Stimulated activated CD4-positive, alpha-beta T cell treated with anti-CD3 and anti-CD28 coated beads, Interleukin-15, amount 100 ng/mL, for 24 hours (primary cell): ENCODE data around the gene LEKR1.
"Not testable (repeated sequence)": the region's sequence is repeated elsewhere in the genome, so short reads cannot be mapped to it uniquely, and the experiment has no call there.

Source experiments
- DNase-seq: peaks from one replicate; pipeline ENCODE4 v3.0.0-alpha.2; 2020

LEKR1 gene

DNA sequence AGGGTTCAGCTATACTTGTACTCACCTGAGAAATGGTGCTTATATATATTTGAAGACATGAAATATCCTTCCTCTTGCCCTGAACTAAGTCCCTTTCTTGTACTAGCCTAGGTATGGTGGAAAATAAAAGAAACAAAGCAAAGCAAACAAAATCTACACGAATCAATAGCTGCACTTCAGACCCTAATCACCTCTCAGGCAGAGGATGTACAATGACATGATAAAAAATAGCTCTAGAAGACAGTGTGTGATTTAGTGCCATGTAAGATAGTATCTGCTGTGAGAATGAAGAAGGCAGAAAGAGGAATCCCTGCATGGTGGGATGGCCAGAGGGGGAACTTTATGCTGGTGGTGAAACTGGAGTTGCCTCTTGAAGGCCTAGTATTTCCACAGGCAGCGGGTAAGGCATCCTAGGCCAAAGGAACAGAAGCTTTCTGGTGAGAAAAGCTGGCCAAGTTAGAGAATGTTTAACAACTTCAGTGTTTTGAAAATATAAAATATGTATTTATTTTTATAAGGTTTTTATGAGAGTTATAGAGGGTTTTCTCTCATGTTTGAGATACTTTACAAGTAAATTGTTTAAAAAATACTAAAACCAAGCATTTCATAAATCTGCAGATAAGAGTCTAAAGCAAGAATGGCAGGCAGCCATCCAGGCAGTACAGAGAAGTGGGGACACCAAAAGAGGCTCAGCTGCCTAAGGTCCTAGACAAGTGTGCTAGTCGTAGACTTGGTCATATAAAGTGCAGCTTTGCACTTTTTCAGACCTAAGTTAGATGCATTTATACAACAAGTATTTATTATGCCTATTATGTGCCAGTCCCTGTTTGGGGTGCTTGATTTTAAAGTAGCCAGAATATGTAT, 14.9 kb downstream of the LEKR1 start:
- DNase-seq: no peak

DNA sequence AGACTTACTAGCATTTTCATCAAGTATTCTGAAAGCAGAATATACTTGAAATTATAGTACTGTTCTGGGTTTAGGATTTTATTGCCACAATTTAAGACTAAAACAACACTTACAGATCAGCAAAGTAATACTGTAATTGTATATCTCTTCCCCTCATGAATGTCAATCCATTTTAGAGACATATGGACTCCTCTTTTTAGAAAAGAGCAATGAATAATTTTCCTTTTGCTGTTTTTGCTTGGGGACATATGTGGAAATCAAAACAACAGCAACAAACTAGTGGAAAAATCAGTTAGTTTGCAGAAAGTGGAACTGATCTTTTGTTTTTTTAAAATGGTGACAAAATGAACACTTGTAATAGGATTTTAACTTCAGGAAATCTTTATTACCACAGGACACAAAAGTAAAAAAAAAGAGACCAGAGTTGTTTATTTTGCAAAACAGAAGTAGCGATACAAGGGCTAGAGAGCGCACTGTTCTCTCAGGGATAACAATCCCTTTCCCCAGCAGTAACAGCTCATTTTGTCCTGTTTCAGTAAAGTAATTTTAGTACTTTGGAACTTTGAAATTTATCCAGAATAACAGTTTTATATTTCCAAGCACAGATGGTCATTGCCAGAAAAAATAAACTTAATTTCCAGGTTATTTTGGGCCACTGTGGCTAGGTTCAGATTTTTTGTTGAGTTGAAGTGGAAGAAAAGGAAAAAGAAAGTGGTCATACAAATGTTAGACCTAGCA, 17.1 kb downstream of the LEKR1 start:
- no peak for DNase-seq

DNA sequence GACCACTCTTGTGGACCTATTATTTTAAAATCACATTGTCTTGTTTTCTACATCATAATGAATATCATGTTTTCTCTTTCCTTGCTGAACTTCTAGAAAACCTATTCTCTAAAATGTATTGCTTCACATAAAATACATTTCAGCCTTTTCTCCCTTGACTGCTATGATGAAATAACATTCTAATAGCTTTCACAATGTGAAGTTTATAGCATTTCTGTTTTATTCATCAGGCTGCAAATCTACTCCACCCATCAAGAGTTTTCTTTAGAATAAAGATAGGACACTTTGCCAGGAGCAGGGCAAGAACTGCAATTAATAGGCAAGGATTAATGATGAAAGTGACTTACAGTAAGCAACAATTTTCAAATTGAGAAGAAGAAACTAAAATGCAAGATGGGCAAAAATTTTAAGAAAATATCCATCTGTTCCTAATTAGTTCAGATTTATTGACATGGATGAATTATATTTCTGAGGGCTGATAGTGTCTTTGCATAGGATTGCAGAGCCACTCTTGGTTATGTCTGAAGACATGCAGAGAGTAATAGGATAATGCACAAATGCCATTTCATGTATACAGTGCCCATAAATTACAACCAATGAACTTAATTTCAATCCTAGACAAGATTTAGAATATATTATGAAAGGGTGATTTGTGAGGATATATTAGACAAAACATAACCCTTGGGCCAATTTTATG, 21.7 kb downstream of the LEKR1 start:
- DNase-seq: no peak

DNA sequence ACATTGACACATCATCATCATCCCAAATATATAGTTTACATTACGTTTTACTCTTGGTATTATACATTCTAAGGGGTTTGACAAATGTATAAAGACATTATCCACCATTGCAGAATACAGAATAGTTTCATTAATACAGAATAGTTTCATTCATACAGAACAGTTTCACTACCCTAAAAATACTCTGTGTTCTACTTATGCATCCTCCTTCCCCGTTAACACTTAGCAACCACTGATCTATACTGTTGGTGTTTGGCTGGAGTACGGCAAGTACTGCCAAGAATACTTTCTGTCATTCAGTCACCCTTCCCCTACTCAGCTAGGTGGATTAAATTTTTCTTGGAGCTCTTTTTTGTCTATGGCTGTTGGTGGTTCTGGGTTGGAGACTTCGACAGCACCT, 33.4 kb downstream of the LEKR1 start:
- no peak for DNase-seq

DNA sequence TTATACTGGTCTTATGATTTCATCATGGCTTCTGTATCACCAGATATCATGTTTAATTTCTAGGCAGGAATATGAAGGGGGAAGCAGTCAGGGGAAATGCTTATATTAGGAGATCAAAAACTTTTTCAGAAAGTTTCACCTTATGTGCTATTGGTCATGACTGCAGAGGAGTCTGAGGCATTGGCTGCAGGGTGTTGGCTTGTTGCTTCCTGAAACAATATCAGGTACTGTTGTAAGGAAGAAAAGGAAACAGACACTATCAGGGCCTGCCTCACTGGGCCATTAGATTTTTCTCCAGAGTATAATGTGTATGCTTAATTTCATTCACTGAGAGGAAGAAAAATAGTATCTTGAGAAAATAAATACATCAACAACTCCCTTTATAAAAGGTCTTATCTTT, 34.7 kb downstream of the LEKR1 start:
- DNase-seq: no peak

DNA sequence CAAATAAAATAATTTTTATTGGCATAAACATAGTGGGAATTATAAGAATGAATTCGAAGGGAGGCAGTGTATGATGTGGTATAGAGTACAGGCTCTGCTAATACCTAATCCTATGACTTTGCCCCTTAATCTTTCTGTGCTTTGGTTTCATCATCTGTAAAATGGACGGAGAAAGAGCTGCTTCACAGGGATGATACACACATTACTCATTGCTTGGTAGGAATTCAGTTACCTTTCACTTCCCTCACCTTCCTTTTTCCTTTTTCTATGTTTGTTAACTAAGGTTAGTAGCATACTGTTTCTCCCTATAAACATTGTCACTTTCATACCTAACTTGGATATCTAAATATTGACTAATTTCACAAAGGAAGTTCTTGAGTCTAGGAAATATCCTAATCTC, 36.2 kb downstream of the LEKR1 start:
- no peak for DNase-seq

DNA sequence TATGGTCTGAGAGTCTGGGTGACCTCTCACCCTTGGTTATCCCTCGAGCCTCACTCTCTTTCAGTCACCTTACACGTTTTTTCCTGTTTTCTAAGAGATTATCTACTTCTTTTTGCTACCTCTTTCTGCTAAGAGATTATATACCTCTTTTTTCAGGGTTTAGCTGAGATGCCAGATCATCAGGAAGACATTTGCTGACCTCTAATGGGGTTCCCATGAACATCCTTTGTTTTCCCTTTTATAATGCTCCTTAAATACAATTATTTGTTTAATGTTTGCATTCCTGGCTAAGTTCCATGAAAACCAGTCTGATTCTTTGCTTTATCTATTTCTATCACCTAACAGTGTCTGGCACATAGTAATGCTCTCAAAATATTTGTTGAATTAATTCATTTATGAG, 39.6 kb downstream of the LEKR1 start:
- no peak for DNase-seq

DNA sequence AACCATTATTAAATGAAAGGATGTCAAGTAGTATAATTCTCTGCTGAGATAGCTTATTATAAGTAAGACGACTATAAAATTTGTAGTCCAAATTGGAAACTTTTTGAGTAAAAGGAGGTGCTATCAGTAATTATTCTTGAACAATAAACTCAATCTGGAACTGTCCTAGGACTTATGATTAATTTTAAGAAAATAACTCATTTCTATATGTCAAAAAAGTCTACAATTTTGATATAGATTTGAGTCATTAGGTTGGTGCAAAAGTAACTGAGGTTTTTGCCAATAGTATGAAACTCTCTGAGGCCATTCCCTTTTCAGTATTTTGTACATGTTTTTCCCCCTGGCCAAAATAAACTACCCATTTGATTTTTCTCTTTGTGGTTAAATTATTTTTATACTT, 41.0 kb downstream of the LEKR1 start:
- no peak for DNase-seq

DNA sequence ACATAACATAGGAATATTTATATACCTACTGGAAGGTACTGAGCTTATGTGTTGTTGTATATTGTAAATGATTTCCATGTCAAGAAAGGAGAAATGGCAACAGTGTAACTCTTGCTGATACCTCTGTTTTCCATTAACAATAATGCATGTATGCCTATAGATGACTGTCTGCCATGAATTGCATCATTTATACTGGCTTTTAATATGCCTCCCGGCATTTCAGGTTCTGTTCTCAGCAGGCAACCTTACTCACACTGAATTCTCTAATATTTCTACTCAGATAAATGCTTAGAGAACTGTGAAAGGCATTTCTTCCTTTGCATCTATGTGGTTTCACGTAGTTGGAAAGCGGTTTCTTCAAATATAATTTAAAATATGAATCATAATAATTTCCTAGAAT, 41.8 kb downstream of the LEKR1 start:
- DNase-seq: no peak

DNA sequence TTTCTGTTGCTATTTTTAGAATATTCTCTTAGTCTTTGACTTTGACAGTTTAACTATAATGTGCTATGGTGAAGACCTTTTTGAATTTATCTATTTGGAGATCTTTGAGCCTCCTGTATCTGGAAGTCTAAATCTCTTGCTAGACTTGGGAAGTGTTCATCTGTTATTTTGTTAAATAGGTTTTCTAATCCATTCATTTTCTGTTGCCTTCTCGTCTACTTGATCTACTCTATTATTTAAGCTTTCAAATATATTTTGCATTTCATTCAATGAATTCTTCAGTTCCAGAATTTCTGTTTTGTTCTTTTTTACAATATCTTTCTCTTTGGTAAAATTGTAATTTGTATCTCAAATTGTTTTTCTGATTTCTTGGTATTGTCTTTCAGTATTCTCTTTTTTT, 47.8 kb downstream of the LEKR1 start:
- no peak for DNase-seq

DNA sequence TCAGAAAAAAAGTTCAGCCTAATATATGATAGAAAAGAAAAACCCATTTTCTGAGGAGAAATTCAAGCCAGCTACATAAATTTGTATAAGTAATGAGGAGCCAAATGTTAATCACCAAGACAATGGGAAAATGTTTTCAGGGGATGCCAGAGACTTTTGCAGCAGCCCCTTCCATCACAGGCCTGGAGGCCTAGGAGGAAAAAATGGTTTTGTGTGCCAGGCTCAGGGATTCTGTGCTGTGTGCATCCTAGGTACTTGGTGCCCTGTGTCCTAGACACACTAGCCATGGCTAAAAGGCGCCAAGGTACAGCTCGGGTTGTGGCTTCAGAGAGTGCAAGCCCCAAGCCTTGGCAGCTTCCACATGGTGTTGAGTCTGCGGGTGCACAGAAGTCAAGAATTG, 53.3 kb downstream of the LEKR1 start:
- not testable (repeated sequence) for DNase-seq

DNA sequence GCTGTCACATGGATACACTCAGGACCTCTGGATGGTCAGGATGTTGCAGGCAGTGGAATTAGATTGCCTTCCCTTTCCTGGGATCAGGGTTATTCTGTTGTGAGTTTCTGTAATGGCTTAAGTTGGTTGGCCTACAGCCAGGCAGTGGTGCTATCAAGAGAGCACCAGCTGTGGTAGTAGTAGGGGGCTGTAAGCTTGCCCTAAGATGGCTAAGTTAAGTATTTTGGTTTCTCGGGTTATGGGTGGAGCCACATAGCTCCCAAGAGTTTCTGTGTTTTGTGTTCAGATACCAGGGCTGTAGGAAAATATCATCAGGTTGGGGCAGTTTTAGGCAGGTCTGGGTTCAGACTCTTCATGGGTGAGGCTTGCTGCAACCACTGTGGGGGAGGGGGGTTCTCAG, 59.6 kb downstream of the LEKR1 start:
- DNase-seq: no peak

DNA sequence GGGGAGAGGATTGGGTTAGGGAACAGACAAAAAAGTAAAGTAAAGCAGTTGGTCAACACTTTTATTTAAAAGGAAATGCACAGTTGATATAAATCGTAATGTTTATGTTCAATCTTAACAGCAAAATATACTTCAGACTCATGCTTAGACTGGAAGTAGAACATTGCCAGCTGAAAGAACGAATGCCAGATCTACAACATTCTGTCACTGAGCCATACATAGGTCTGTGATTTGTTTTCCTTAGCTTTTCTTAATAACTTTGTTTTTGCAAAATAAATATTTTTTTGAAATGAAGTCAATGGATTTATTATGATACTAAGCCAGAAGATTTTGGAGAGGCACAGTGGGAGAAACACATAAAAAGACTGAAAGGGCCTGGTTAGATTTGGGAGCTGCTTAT, 62.0 kb downstream of the LEKR1 start:
- DNase-seq: no peak

DNA sequence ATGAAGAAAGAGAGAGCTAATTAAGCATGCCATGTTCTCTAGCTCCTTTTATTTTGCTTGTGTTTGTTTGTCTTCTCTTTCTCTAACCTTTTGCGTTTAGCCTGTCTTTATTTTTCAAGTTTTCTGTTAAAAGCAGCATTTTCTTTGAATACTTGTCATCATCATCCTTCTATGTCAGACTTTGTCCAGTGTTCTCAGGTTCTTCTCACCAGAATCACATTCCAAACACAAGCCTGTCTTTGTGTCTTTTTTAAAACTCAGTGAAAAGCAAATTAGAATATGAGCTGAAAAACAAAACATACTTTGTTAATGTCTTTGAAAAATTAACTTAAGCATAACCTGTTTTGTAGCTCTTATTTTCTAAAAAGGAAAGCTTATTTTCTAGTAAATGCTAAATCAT, 62.4 kb downstream of the LEKR1 start:
- DNase-seq: no peak

DNA sequence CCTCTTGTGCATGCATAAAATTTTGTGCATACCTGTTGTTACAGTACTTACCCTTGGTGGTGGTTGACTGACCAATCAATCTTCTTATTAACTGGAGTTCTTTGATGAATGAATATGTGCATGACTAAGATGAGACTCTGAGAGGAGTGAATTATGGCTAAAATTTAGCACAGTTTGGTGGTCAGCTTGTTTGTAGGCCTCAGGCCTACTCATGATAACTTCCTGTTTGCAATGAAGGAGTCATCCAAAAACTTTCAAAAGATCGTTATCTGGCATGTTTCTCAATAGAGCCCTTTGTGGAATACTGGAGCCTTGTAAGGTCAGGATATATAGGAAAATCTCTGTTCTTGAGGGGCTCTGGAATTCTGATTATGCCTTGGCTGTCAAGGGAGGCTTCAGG, 66.5 kb downstream of the LEKR1 start:
- DNase-seq: no peak

DNA sequence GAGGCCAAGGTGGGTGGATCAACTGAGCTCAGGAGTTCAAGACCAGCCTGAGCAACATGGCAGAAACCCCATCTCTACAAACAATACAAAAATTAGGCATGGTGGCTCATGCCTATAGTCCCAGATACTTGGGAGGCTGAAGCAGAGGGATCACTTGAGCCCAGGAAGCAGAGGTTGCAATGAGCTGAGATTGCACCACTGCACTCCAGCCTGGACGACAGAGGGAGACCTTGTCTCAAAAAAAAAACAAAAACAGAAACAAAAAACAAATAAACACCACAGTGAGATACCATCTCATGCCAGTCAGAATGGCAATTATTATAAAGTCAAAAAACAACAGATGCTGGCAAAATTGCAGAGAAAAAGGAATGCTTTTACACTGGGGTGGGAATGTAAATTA, 69.2 kb downstream of the LEKR1 start:
- DNase-seq: not testable (repeated sequence)

DNA sequence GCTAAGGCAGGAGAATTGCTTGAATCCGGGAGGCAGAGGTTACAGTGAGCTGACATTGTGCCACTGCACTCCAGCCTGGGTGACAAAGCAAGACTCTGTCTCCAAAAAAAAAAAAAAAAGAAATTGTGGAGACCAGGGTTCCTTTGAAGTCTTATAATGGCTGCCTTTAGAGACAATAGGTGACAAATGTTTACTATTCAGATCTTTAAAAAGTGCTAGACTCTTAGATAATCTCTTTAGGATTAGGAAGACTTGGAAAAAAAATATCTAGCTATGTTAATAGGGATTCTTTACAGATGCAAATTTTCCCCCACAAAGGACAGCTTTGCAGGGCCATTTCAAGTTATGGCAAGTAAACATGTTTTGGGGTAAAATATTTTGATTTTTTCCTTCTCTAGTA, 71.7 kb downstream of the LEKR1 start:
- not testable (repeated sequence) for DNase-seq

DNA sequence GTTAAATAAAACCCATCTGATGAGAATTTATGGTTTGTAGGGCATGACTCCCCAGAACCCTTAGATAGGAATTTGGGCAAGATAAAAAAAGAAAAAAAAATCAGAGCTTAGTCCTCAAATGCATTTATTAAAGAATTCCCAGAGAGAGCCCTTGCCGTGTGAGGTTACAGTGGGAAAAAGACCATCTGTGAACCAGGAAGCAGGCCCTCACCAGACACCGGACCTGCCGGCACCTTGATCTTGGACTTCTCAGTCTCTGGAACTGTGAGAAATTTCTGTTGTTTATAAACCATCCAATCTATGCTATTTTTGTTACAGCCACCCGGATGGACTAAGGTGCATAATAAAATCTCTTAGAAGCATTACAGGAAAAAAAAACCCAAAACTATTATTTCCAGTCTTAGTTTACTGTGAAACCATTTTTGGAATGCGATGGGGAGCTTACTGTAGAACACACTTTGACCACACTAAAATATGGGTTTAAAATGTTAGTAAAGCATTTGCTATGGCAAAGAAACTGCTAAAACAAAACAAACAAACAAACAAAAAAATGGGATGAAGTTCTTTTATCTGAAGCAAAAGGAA, 72.2 kb downstream of the LEKR1 start:
- DNase-seq: no peak

DNA sequence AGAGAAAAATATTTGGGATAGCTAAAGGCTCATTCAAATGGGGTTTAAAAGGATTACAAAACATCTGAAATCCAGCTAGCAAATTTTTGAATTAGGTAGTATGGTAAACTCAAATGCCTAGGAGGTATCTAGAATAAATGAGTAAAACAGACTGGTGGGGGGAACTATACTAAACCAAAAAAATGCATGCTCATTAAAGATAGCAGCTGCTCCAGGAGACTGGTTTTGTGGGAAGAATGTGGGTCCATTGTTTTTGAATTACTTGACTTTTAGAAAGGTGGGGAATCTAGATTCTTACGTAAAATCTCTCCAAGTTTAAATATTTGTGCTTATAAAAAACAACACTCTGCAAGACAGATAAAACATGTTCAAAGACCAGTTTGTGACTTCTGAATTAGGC, 73.8 kb downstream of the LEKR1 start:
- no peak for DNase-seq

DNA sequence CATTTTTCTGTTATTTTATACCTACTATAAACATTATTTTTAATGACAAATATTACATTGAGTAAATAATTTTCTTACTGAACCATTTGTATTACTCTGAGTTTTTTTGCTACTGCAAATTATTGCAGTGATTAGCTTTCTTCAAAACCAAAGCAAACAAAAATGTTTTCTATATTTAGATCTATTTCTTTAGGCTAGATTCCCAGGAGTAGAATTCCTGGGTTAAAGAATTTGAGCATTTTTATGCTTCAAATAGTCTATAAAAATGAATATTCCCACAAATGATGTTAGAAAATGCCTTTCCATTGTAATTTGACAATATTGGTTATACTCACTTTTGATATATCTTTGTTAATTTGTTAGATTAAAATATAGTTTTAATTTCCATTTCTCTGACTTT, 76.8 kb downstream of the LEKR1 start:
- no peak for DNase-seq

DNA sequence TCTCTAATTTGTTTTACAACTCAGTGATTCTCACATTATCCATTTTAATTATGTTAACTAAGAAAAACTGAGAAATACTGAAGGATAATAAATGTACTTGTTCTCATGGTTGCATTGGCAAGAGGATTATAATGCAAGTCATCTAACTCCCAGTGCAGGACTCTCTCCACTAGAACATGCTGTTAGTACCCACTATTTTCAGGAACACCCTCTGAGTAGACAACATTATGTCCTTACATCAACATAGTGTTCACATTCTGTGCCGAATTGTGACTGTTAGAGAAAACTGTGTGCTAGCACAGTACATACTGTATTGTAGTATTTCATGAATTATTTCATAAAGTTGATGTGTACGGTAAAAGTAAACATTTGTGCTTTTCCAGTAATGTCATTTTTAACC, 80.1 kb downstream of the LEKR1 start:
- no peak for DNase-seq

DNA sequence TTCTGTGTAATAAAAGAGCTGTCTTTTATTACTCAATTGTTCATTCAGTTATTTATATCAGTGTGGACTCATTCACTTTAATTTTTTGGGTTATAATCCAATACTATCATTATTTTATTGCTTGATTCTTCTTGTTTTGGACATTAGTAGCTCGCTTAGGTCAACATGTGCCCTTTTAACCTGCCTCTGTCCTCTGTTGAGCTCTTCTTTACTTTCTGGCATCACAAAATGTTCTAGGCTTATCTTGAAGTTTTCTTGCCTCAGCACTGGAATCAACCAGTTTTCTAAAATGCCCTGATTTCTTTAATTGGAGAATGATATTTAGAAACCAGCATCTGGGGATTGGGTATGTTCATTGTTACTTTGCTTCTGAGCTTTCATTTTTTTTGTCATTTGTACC, 82.2 kb downstream of the LEKR1 start:
- no peak for DNase-seq

DNA sequence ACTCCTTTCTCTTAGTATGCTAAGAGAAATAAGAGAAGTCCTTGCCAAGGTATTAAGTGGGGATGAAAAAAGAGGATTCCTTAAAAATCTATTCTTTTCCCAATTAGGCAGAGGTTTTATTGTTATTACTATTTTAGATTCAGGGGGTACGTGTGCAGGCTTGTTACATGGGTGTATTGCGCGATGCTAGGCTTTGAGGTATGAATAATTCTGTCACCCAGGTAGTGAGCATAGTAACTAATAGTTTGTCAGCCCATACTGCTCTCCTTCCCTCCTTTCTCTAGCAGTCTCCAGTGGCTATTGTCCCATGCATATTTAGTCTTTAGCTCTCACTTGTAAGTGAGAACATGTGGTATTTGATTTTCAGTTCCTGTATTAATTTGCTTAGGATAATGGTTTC, 83.9 kb downstream of the LEKR1 start:
- DNase-seq: no peak

DNA sequence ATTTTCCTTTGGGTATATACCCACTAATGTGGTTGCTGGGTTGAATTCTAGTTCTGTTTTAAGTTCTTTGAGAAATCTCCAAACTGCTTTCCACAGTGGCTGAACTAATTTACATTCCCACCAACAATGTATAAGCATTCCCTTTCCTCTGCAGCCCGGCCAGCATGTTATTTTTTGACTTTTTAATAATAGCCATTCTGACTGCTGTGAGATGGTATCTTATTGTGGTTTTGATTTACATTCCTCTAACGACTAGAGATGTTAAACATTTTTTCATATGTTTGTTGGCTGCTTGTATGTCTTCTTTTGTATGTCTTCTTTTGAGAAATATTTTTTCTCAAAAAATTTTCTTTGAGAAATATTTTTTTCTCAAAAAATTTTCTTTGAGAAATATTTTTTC, 84.7 kb downstream of the LEKR1 start:
- not testable (repeated sequence) for DNase-seq
